ENCODE data around the gene EXOC1. TPM values are rescaled to one million over a fixed set of nuclear protein-coding genes. Genes with fewer than 3 reads are reported as not detected.
A peak's percentile ranks its signal among the peaks of the same experiment; 100 is the strongest.

Gene EXOC1
- total and polyA plus RNA-seq, 10 of the 15 experiments (the other 5 are each of a cell fraction or from before 2014, with no cell fraction given): 11.8 to 36.6 (median 21.1) TPM

GRCh38 chr4:55947254-55947882 is 93.9 kb downstream of the EXOC1 start (continued):
- no peak for TF ChIP-seq SIX5 (IDR thresholded peaks at IDR 0.05; ENCODE audit: low read depth, low read length, severe bottlenecking)
- TF ChIP-seq, protein P1, sequence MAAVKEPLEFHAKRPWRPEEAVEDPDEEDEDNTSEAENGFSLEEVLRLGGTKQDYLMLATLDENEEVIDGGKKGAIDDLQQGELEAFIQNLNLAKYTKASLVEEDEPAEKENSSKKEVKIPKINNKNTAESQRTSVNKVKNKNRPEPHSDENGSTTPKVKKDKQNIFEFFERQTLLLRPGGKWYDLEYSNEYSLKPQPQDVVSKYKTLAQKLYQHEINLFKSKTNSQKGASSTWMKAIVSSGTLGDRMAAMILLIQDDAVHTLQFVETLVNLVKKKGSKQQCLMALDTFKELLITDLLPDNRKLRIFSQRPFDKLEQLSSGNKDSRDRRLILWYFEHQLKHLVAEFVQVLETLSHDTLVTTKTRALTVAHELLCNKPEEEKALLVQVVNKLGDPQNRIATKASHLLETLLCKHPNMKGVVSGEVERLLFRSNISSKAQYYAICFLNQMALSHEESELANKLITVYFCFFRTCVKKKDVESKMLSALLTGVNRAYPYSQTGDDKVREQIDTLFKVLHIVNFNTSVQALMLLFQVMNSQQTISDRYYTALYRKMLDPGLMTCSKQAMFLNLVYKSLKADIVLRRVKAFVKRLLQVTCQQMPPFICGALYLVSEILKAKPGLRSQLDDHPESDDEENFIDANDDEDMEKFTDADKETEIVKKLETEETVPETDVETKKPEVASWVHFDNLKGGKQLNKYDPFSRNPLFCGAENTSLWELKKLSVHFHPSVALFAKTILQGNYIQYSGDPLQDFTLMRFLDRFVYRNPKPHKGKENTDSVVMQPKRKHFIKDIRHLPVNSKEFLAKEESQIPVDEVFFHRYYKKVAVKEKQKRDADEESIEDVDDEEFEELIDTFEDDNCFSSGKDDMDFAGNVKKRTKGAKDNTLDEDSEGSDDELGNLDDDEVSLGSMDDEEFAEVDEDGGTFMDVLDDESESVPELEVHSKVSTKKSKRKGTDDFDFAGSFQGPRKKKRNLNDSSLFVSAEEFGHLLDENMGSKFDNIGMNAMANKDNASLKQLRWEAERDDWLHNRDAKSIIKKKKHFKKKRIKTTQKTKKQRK (IDR thresholded peaks at IDR 0.05; ENCODE audit: low read depth, low read length): no peak

DNA sequence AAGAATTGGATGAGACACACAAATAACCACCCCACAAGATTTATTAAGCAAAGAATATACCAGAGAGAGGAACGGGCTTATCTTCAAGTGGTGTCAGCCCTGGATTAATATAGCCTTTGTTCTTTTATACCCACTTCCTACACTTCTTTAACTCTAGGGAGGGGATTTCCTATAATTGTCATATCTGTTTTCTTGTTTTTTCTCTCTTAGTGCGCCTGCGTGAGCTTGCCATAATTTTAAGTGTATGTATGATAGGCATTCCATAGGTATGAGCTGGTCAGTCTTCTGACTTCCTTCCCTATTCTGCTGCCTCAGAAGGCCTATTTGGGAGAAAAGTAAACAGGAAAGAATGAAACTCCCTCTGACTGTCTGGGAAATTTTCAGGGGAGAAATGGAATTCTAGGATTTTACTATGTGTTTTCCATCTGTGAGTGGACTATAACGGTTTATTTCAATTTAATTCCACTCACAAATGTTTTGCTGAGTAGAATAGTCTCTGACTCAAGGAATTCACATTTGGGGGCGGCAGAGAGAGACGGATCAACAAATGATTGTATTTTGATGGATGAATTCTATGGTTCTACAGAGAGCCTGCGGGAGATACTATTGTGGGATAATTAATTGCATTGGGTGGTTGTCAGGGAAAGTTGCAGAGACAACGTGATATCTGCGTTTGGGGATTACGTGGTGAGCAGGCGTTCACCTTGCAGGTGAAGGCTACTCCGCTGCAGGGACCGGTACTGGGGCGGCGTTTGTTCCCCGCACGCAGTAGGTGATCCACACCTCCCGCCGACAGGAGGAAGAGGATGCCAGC is 94.7 kb downstream of the EXOC1 start:
- FAIRE-seq (peak; percentile 23), ATAC-seq (peak; percentile 51), DNase-seq (ENCODE audit: low read depth, low spot score) (peak; percentile 59)
- Histone ChIP-seq H3K4me1 (ENCODE audit: control insufficient read depth, insufficient read depth, low read length) (no peaks in the 10 kb centered on the region), H4K20me1 (ENCODE audit: control insufficient read depth, insufficient read depth) (no peaks in the 10 kb centered on the region), H3K27me3 (replicated peaks in 1 of 2; ENCODE audit: control insufficient read depth in 2 of 2, insufficient read depth in 2 of 2, low read length in 1 of 2) (no peaks in the 10 kb centered on the region), H3K27ac (ENCODE audit: control insufficient read depth, insufficient read depth) (peak overlapping the region; percentile 95), H3K9me3 (replicated peaks; ENCODE audit: control insufficient read depth, insufficient read depth, low read length) (no peaks in the 10 kb centered on the region), H3K36me3 (ENCODE audit: control insufficient read depth in 2 of 2, insufficient read depth in 2 of 2, low read length in 1 of 2) (0 out of 4 replicates have a peak, but pooled peaks cover 0 to under 1% of the 10 kb centered on the region in 2 experiments), H3K4me3 (peak overlapping the region; percentile 76), H2AFZ (ENCODE audit: control insufficient read depth, low read depth, low read length) (peak overlapping the region; percentile 91), H3K9ac (ENCODE audit: control insufficient read depth, insufficient read depth, low read length) (peak overlapping the region; percentile 82), H3K4me2 (ENCODE audit: control insufficient read depth, insufficient read depth) (peak overlapping the region; percentile 97), H3K79me2 (ENCODE audit: control insufficient read depth, insufficient read depth, low read length) (peaks cover 30% of the 10 kb centered on the region)
- in situ Hi-C loops (cut with MboI): loop anchor here (5.0 to 10.0 kb wide), 2 partner anchors 99 to 347 kb away; a partner anchor contains a TSS
- no TSS peak for BruUV-seq (replicated peaks)
- ChIA-PET RAD21 (ENCODE audit: unreplicated experiment) (interaction anchor here (0.6 to 4.6 kb wide), 32 partner anchors 8 to 1029 kb away, joined by 3 to 72 read pairs (median 5); partner anchors contain the start of genes AASDH, EXOC1, NOA1 and PAICS), POLR2A (interaction anchor here (0.6 to 1.5 kb wide), 10 partner anchors 25 to 1023 kb away, joined by 3 to 4 read pairs (median 4); partner anchors contain the start of genes PPAT and TMEM165), SMC1A (ENCODE audit: uncharacterized antibody, unreplicated experiment) (interaction anchor here (0.7 to 3.1 kb wide), 28 partner anchors 8 to 488 kb away, joined by 3 to 21 read pairs (median 4); partner anchors contain the start of genes EXOC1, PAICS and PPAT), CTCF (interaction anchor here (0.6 to 3.6 kb wide), 36 partner anchors 8 to 604 kb away, joined by 3 to 49 read pairs (median 4); partner anchors contain the start of genes AASDH, PAICS, PPAT and SRD5A3)
- WGBS (ENCODE audit: insufficient coverage, insufficient replicate concordance, low lambda C conversion rate, missing lambda C conversion rate): under 1% methylated on average over 19 of the region's 19 CpGs
- intact Hi-C loops (cut with micrococcal nuclease; ENCODE audit: unreplicated experiment): loop anchor here (1.0 to 5.0 kb wide), 5 partner anchors 44 to 1029 kb away; partner anchors contain the start of genes AASDH, NOA1 and POLR2B
- no peak for TF ChIP-seq BHLHE40 (IDR thresholded peaks at IDR 0.05; ENCODE audit: borderline replicate concordance in 1 of 2, low read depth in 2 of 2, low read length in 1 of 2)
- TF ChIP-seq SPI1 (IDR thresholded peaks at IDR 0.05; ENCODE audit: borderline replicate concordance, insufficient read depth, low read depth, low read length): peak; percentile 36; the same call in 1 of the 2 replicates
- 0 out of 2 replicates have a peak, but pooled peaks have one; percentile 1 for TF ChIP-seq MEF2A (IDR thresholded peaks at IDR 0.05; ENCODE audit: insufficient read depth, low read depth, low read length)
- TF ChIP-seq MTA3 (IDR thresholded peaks at IDR 0.05; ENCODE audit: borderline replicate concordance, low read length): 0 out of 2 replicates have a peak, but pooled peaks have one; percentile 82
- TF ChIP-seq NFIC (IDR thresholded peaks at IDR 0.05; ENCODE audit: low read depth, low read length): peak; percentile 55; the same call in 1 of the 2 replicates
- TF ChIP-seq ETV6 (conservative IDR thresholded peaks at IDR 0.05 in 1 of 2, IDR thresholded peaks at IDR 0.05 in 1 of 2; ENCODE audit: borderline replicate concordance in 1 of 2, low read depth in 1 of 2): no peak
- TF ChIP-seq LARP7 (IDR thresholded peaks at IDR 0.05): no peak
- peak; percentile 14; the same call in 1 of the 2 replicates for TF ChIP-seq CBFB (IDR thresholded peaks at IDR 0.05; ENCODE audit: low read depth)
- 0 out of 2 replicates have a peak, but pooled peaks have one; percentile 13 for TF ChIP-seq TCF7 (IDR thresholded peaks at IDR 0.05; ENCODE audit: borderline replicate concordance)
- TF ChIP-seq NRF1 (conservative IDR thresholded peaks at IDR 0.05; ENCODE audit: low read depth, low read length): peak; percentile 38
- TF ChIP-seq FOXM1 (IDR thresholded peaks at IDR 0.05; ENCODE audit: low read depth, low read length): 0 out of 2 replicates have a peak, but pooled peaks have one; percentile 12

All from GM12878 (cell line).